Uterus (tissue), 4 donors: ENCODE results near the gene SNTG2. TPM values are rescaled to one million over a fixed set of nuclear protein-coding genes. Genes with fewer than 3 reads are reported as not detected.

Experiments
- DNase-seq, 2 donors: peaks; one replicate each; pipeline ENCODE4 v3.0.0-alpha.2; 2019 to 2020
- H3K27ac ChIP-seq, 2 donors: fragments of 200-600 bp; sonication (generic); 1 replicate in 1 of 2; 2 replicates in 1 of 2; pipeline ENCODE4 v1.5.1; 2016 to 2018
- H3K27me3 ChIP-seq, 2 donors: fragments of 200-600 bp; sonication (generic); one replicate each; pipeline ENCODE4 v1.5.1; 2018 to 2019; ENCODE audit warnings: control low read depth in 1 of 2
- H3K36me3 ChIP-seq, 2 donors: fragments of 200-600 bp; sonication (generic); one replicate each; pipeline ENCODE4 v1.5.1; 2019; ENCODE audit warnings: control low read depth in 1 of 2
- H3K4me1 ChIP-seq, 2 donors: fragments of 200-600 bp; sonication (generic); one replicate each; pipeline ENCODE4 v1.5.1; 2018 to 2019; ENCODE audit warnings: control low read depth in 1 of 2
- H3K4me3 ChIP-seq, 2 donors: fragments of 200-600 bp; sonication (generic); 1 replicate in 1 of 2; 2 replicates in 1 of 2; pipeline ENCODE4 v1.5.1; 2018 to 2019; ENCODE audit warnings: mild to moderate bottlenecking in 1 of 2
- H3K9me3 ChIP-seq, 2 donors: fragments of 200-600 bp; sonication (generic); one replicate each; pipeline ENCODE4 v1.5.1; 2019; ENCODE audit warnings: control low read depth in 1 of 2
- CTCF ChIP-seq, 4 experiments: fragments of 200-600 bp in 2 of 4; fragments of 450-650 bp in 2 of 4; sonication (generic) in 2 of 4; IDR thresholded peaks; one replicate each; pipeline ENCODE4 v1.5.1; 2016 to 2019; ENCODE audit warnings: antibody characterized with exemption in 4 of 4, mild to moderate bottlenecking in 2 of 4, moderate library complexity in 1 of 4
- POLR2A ChIP-seq, 2 donors: fragments of 450-650 bp; IDR thresholded peaks; one replicate each; pipeline ENCODE4 v1.6.1; 2016; ENCODE audit warnings: antibody characterized with exemption in 2 of 2, mild to moderate bottlenecking in 1 of 2, moderate library complexity in 1 of 2
- intact Hi-C: fragments of 100-400 bp; cut with DNase I; formaldehyde crosslinking; loops from one replicate; pipeline ENCODE4 v1.15.1; 2023; ENCODE audit warnings: low total_unique reads
- total RNA-seq, 4 donors: library from RNA; depleted of rRNA in 3 of 4; stranded (reverse); fragments of >200 nt in 3 of 4; gene quantifications; one replicate each; pipeline versions ENCODE4 v1.1.0 to v1.2.4, GENCODE V29; 2014 to 2023
- donor health status: DM: yes; HTN: yes; CAD: no.

The SNTG2 gene
- total RNA-seq, 4 donors from 2014 or later = 3.2 to 46.2 (median 31.4) TPM

DNA sequence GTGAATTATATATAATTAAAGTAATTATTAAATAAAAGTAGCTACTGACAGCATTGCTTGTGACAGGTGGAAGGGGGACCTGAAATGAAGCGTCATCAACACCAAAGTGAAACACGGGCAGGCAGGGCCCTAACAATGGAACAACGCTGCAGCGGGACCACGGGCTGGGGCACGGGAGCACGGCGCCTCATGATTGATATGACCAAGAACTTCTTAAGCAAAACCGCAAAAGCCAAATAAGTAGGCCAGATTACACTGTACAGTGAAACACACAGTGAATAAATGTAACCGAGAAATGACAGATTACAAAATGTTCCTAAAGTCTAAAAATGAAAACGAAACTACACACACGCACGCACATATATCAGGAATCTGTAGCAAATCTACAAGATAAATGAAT lies 81.4 kb downstream of the SNTG2 start:
- Histone ChIP-seq H3K27me3 (no peaks in the 10 kb centered on the region), H3K9me3 (no peaks in the 10 kb centered on the region), H3K36me3 (no peaks in the 10 kb centered on the region), H3K4me1 (no peaks in the 10 kb centered on the region), H3K27ac (no peak overlapping the region), H3K4me3 (no peak overlapping the region)
- no peak for TF ChIP-seq CTCF (IDR thresholded peaks at IDR 0.05)
- no peak for TF ChIP-seq POLR2A (IDR thresholded peaks at IDR 0.05)
- no peak for DNase-seq
- intact Hi-C loops = no loop called here

GRCh38 chr2:1033069-1033468 lies 82.4 kb downstream of the SNTG2 start:
- Histone ChIP-seq H3K4me3 (no peak overlapping the region), H3K36me3 (no peaks in the 10 kb centered on the region), H3K9me3 (no peaks in the 10 kb centered on the region), H3K4me1 (no peaks in the 10 kb centered on the region), H3K27ac (no peak overlapping the region), H3K27me3 (no peaks in the 10 kb centered on the region)
- no peak for TF ChIP-seq CTCF (IDR thresholded peaks at IDR 0.05)
- no peak for TF ChIP-seq POLR2A (IDR thresholded peaks at IDR 0.05)
- intact Hi-C loops = no loop called here
- DNase-seq = no peak

DNA sequence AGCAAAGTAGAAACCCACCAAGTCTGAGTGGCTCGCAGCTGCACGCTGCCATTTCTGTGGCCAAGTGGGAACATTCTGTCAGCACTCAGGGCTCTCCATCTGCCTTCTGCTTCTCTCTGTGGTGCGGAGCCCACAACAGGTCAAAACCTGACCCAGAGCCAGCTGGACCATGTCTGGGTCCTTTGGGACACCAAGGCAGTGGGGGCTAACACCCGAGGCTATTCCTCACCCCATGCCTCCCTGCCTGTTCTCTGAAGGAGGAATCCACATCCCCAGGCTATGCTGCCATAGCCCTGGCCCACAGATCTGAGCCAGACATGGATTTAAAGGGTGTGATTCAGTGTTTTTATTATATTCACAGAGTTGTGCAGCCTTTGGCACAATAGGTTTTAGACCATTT lies 86.4 kb downstream of the SNTG2 start:
- Histone ChIP-seq H3K4me3 (no peak overlapping the region), H3K36me3 (no peaks in the 10 kb centered on the region), H3K27me3 (no peaks in the 10 kb centered on the region), H3K4me1 (no peaks in the 10 kb centered on the region), H3K27ac (no peak overlapping the region), H3K9me3 (no peaks in the 10 kb centered on the region)
- no peak for TF ChIP-seq POLR2A (IDR thresholded peaks at IDR 0.05)
- TF ChIP-seq CTCF (IDR thresholded peaks at IDR 0.05) = no peak
- no peak for DNase-seq
- intact Hi-C loops = no loop called here

DNA sequence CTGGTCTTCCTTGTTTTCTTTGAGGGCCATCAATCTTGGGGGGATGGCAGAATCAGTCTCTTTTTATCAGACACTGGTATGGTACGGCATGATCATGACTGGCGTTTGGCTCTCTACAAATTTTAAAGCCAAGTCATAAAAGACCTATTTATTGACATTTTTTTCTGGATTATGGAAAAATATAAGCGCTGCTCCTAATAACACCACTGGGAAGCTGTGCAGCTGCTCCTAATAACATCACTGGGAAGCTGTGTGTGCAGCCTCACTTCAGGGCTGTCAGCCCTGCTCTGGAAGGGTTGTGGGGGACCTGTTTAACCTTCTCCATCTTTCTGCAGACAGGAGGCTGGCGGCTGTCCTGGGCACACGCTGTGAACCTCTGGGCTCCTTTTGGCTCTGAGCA lies 88.9 kb downstream of the SNTG2 start:
- H3K4me3 ChIP-seq = no peak overlapping the region
- intact Hi-C loops = no loop called here
- no peaks in the 10 kb centered on the region for H3K27me3 ChIP-seq
- no peak for DNase-seq
- H3K36me3 ChIP-seq = no peaks in the 10 kb centered on the region
- H3K9me3 ChIP-seq = no peaks in the 10 kb centered on the region
- H3K27ac ChIP-seq = no peak overlapping the region
- H3K4me1 ChIP-seq = no peaks in the 10 kb centered on the region
- TF ChIP-seq POLR2A (IDR thresholded peaks at IDR 0.05) (no peak), CTCF (IDR thresholded peaks at IDR 0.05) (no peak)

- intact Hi-C loops = no loop called here
- Histone ChIP-seq H3K9me3 (no peaks in the 10 kb centered on the region), H3K36me3 (no peaks in the 10 kb centered on the region), H3K27ac (no peak overlapping the region), H3K4me3 (no peak overlapping the region), H3K4me1 (no peaks in the 10 kb centered on the region), H3K27me3 (no peaks in the 10 kb centered on the region)
- DNase-seq = no peak
- TF ChIP-seq CTCF (IDR thresholded peaks at IDR 0.05) = no peak
- no peak for TF ChIP-seq POLR2A (IDR thresholded peaks at IDR 0.05)
Measured at GRCh38 chr2:1041012-1041805, 90.6 kb downstream of the SNTG2 start.
